SK-N-MC (cell line): ENCODE results near the gene QKI.

ENCODE experiments used
- EZH2 ChIP-seq: fragments of 200-600 bp; sonication (generic); IDR thresholded peaks from one replicate; pipeline ENCODE4 v1.6.1; 2017; ENCODE audit warnings: antibody characterized with exemption
- FOXP2 ChIP-seq: optimal IDR thresholded peaks from 2 replicates; pipeline ENCODE3; 2011; ENCODE audit warnings: mild to moderate bottlenecking, moderate library complexity; ENCODE audit not compliant: insufficient read depth; ENCODE audit errors: extremely low read length, control extremely low read depth
- POLR2AphosphoS5 ChIP-seq: IDR thresholded peaks from 2 replicates; pipeline ENCODE4 v1.6.1; 2012; ENCODE audit warnings: mild to moderate bottlenecking, low read depth, low read length, borderline replicate concordance

- TF ChIP-seq EZH2 (no peak), POLR2AphosphoS5 (no peak), FOXP2 (no peak)
These were observed 130.9 kb downstream of the QKI start for GRCh38 chr6:163545370-163545769.
